Transverse colon (tissue), 4 donors: ENCODE results near the gene CATSPERE. TPM values are rescaled to one million over a fixed set of nuclear protein-coding genes. Genes with fewer than 3 reads are reported as not detected.

Experiments used
- DNase-seq: peaks from one replicate; pipeline ENCODE4 v3.0.0-alpha.2; 2019
- H3K27ac ChIP-seq, 4 donors: fragments of 200-600 bp; sonication (generic); 2 replicates each; pipeline ENCODE4 v1.5.1; 2016 to 2018; ENCODE audit warnings: inconsistent platforms in 4 of 4
- H3K27me3 ChIP-seq: fragments of 200-600 bp; sonication (generic); 2 replicates; pipeline ENCODE4 v1.5.1; 2017; ENCODE audit warnings: inconsistent platforms
- H3K36me3 ChIP-seq, 4 donors: fragments of 200-600 bp; sonication (generic); 2 replicates each; pipeline ENCODE4 v1.5.1; 2017 to 2019; ENCODE audit warnings: inconsistent platforms in 4 of 4
- H3K4me1 ChIP-seq, 4 donors: fragments of 200-600 bp; sonication (generic); 2 replicates each; pipeline ENCODE4 v1.5.1; 2017 to 2020; ENCODE audit warnings: inconsistent platforms in 4 of 4
- H3K4me3 ChIP-seq, 4 donors: fragments of 200-600 bp; sonication (generic); 1 replicate in 1 of 4; 2 replicates in 3 of 4; pipeline versions ENCODE4 v1.5.1 to v1.6.1; 2017 to 2019; ENCODE audit warnings: inconsistent platforms in 4 of 4
- H3K9me3 ChIP-seq, 2 donors: fragments of 200-600 bp; sonication (generic); 2 replicates each; pipeline ENCODE4 v1.5.1; 2017 to 2019; ENCODE audit warnings: inconsistent platforms in 2 of 2
- CTCF ChIP-seq, 5 experiments: fragments of 200-600 bp in 3 of 5; fragments of 450-650 bp in 2 of 5; sonication (generic) in 3 of 5; IDR thresholded peaks; 1 replicate in 2 of 5; 2 replicates in 3 of 5; pipeline ENCODE4 v1.5.1; 2016 to 2017; ENCODE audit warnings: antibody characterized with exemption in 5 of 5, inconsistent platforms in 3 of 5, mild to moderate bottlenecking in 2 of 5, moderate library complexity in 1 of 5
- EP300 ChIP-seq: sonication (generic); formaldehyde crosslinking; IDR thresholded peaks from one replicate; pipeline ENCODE4 v1.6.1; 2017; ENCODE audit warnings: antibody characterized with exemption, low read depth
- POLR2A ChIP-seq: fragments of 450-650 bp; IDR thresholded peaks from one replicate; pipeline ENCODE4 v1.6.1; 2016; ENCODE audit warnings: antibody characterized with exemption, mild to moderate bottlenecking, moderate library complexity
- POLR2AphosphoS5 ChIP-seq, 3 donors: sonication (generic); formaldehyde crosslinking; IDR thresholded peaks; one replicate each; pipeline ENCODE4 v1.6.1; 2016; ENCODE audit warnings: antibody characterized with exemption in 3 of 3
- WGBS, 2 donors: methylation state at CpG; one replicate each; pipeline ENCODE4 v1.1.5; 2018; ENCODE audit warnings: low coverage in 1 of 2; 5-methylcytosine and 5-hydroxymethylcytosine counted together
- in situ Hi-C, 4 donors: fragments of 200-750 bp; cut with MboI; loops; one replicate each; pipeline versions ENCODE4 v1.15.0 to v1.15.1; 2017; ENCODE audit warnings: low sequenced_read_pairs in 3 of 4, low pct_ligation_motif_present in 1 of 4, low pct_unique_long_range_greater_than_20kb in 1 of 4
- intact Hi-C: fragments of 100-400 bp; cut with DNase I; formaldehyde crosslinking; loops from one replicate; pipeline ENCODE4 v1.15.1; 2023; ENCODE audit warnings: low total_unique reads
- total RNA-seq, 4 donors: library from RNA; depleted of rRNA; stranded (reverse); fragments of >200 nt; gene quantifications; one replicate each; pipeline ENCODE4 v1.1.0, GENCODE V29; 2016

CATSPERE gene
- total RNA-seq, 4 donors from 2014 or later, result 0.55 to 2.7 TPM; not detected in 2

- TF ChIP-seq POLR2A (no peak), CTCF (IDR thresholded peaks at IDR 0.05) (no peak), POLR2AphosphoS5 (IDR thresholded peaks at IDR 0.05) (no peak), EP300 (no peak)
- H3K27me3 ChIP-seq, result no peaks in the 10 kb centered on the region
- peaks cover 0 to 70% (median 25%) of the 10 kb centered on the region in 4 donors for H3K36me3 ChIP-seq
- in situ Hi-C loops, result no loop called here
- intact Hi-C loops, result no loop called here
- no peaks in the 10 kb centered on the region for H3K4me1 ChIP-seq
- DNase-seq, result no peak
- H3K9me3 ChIP-seq, result no peaks in the 10 kb centered on the region
- WGBS, 2 donors, result 90 to 100% methylated on average over 4 of the region's 4 CpGs
- H3K4me3 ChIP-seq, result no peak overlapping the region
- no peak overlapping the region for H3K27ac ChIP-seq
Observed at GRCh38 chr1:244419024-244419423, 42.0 kb upstream of the CATSPERE start.

GRCh38 chr1:244422174-244422573 is 38.9 kb upstream of the CATSPERE start:
- intact Hi-C loops, result no loop called here

GRCh38 chr1:244424649-244425334 is 36.3 kb upstream of the CATSPERE start:
- intact Hi-C loops, result no loop called here
- WGBS, 2 donors, result 67 to 74% methylated on average over 2 of the region's 2 CpGs
- H3K27me3 ChIP-seq, result no peaks in the 10 kb centered on the region
- no peak for TF ChIP-seq EP300
- TF ChIP-seq CTCF (IDR thresholded peaks at IDR 0.05), result no peak
- TF ChIP-seq POLR2A, result no peak
- no peak for TF ChIP-seq POLR2AphosphoS5 (IDR thresholded peaks at IDR 0.05)
- no peaks in the 10 kb centered on the region for H3K4me1 ChIP-seq
- no peak overlapping the region for H3K4me3 ChIP-seq
- no peak for DNase-seq
- H3K9me3 ChIP-seq, result no peaks in the 10 kb centered on the region
- H3K27ac ChIP-seq, result no peak overlapping the region
- peaks cover 0 to 25% (median 4%) of the 10 kb centered on the region in 4 donors for H3K36me3 ChIP-seq
- in situ Hi-C loops, result no loop called here

More at GRCh38 chr1:244422174-244422573, 38.9 kb upstream of the CATSPERE start:
- H3K4me3 ChIP-seq, result no peak overlapping the region
- H3K9me3 ChIP-seq, result no peaks in the 10 kb centered on the region
- H3K27me3 ChIP-seq, result no peaks in the 10 kb centered on the region
- WGBS, 2 donors, result 81 to 100% methylated on average over 1 of the region's 1 CpG
- in situ Hi-C loops, result no loop called here
- TF ChIP-seq CTCF (IDR thresholded peaks at IDR 0.05) (no peak), EP300 (no peak), POLR2AphosphoS5 (IDR thresholded peaks at IDR 0.05) (no peak), POLR2A (no peak)
- H3K27ac ChIP-seq, result no peak overlapping the region
- no peak for DNase-seq
- peaks cover 0 to 40% (median 12%) of the 10 kb centered on the region in 4 donors for H3K36me3 ChIP-seq
- no peaks in the 10 kb centered on the region for H3K4me1 ChIP-seq

GRCh38 chr1:244427647-244428046 is 33.4 kb upstream of the CATSPERE start:
- no peaks in the 10 kb centered on the region for H3K27me3 ChIP-seq
- H3K36me3 ChIP-seq, result peaks cover 0 to 38% (median 7%) of the 10 kb centered on the region in 4 donors
- in situ Hi-C loops, result no loop called here
- H3K9me3 ChIP-seq, result no peaks in the 10 kb centered on the region
- H3K4me1 ChIP-seq, result no peaks in the 10 kb centered on the region
- no peak overlapping the region for H3K4me3 ChIP-seq
- intact Hi-C loops, result no loop called here
- DNase-seq, result no peak
- no peak overlapping the region for H3K27ac ChIP-seq
- TF ChIP-seq CTCF (IDR thresholded peaks at IDR 0.05) (no peak), EP300 (no peak), POLR2A (no peak), POLR2AphosphoS5 (IDR thresholded peaks at IDR 0.05) (no peak)
